H1 (cell line): ENCODE results near the gene SPSB2. TPM values are rescaled to one million over a fixed set of nuclear protein-coding genes. Genes with fewer than 3 reads are reported as not detected.

Experiments used
- CTCF ChIA-PET: fragments of 300-600 bp; sonication (Branson Sonifier 250); formaldehyde crosslinking; loops from one replicate; lab custom pipeline; 2021; ENCODE audit not compliant: partially characterized antibody; lab: Charles Lee
- POLR2A ChIA-PET: fragments of 300-600 bp; sonication (Branson Sonifier 250); formaldehyde crosslinking; loops from one replicate; lab custom pipeline; 2021; ENCODE audit warnings: inconsistent platforms; ENCODE audit not compliant: partially characterized antibody; lab: Charles Lee
- DNase-seq, 2 experiments: peaks; one replicate each; pipeline versions ENCODE4 v3.0.0 to v3.0.0-alpha.2; 2010 to 2022; ENCODE audit warnings: low spot score in 2 of 2, low read depth in 1 of 2, mixed read lengths in 1 of 2
- FAIRE-seq: peaks from 2 replicates; lab custom pipeline; 2011; peaks lifted over from hg19 to GRCh38; lab: Jason Lieb, UNC
- H2AFZ ChIP-seq: 2 replicates; pipeline ENCODE4 v1.8.1; 2012; ENCODE audit warnings: low read length, inconsistent platforms
- H2AK5ac ChIP-seq: 2 replicates; pipeline ENCODE4 v1.6.1; 2013; ENCODE audit warnings: low read depth, low read length
- H2BK120ac ChIP-seq: replicated peaks from 2 replicates; pipeline ENCODE3; 2013; ENCODE audit warnings: low read depth, low read length, inconsistent platforms
- H2BK12ac ChIP-seq: 2 replicates; pipeline ENCODE4 v1.6.1; 2013; ENCODE audit warnings: low read depth, low read length
- H2BK15ac ChIP-seq: 2 replicates; pipeline ENCODE4 v1.6.1; 2013; ENCODE audit warnings: low read length
- H2BK20ac ChIP-seq: 2 replicates; pipeline ENCODE4 v1.6.1; 2013; ENCODE audit warnings: low read length
- H2BK5ac ChIP-seq: 2 replicates; pipeline ENCODE4 v1.6.1; 2013; ENCODE audit warnings: low read depth, low read length
- H3K14ac ChIP-seq: 2 replicates; pipeline ENCODE4 v1.6.1; 2013; ENCODE audit warnings: inconsistent platforms; ENCODE audit not compliant: insufficient read length
- H3K18ac ChIP-seq: 2 replicates; pipeline ENCODE4 v1.6.1; 2013; ENCODE audit warnings: low read length; ENCODE audit errors: extremely low read depth
- H3K23ac ChIP-seq: 2 replicates; pipeline ENCODE4 v1.6.1; 2013; ENCODE audit warnings: inconsistent platforms; ENCODE audit not compliant: insufficient read length
- H3K23me2 ChIP-seq: 2 replicates; pipeline ENCODE4 v1.6.1; 2013; ENCODE audit warnings: low read depth, low read length
- H3K27ac ChIP-seq: 2 replicates; pipeline ENCODE4 v1.6.1; 2011; ENCODE audit warnings: low read depth, low read length, inconsistent platforms
- H3K27me3 ChIP-seq, 4 experiments: replicated peaks in 1 of 4; 1 replicate in 1 of 4; 2 replicates in 3 of 4; pipeline versions ENCODE4 v1.6.1 to v1.8.1; 2011 to 2013; ENCODE audit warnings: low read length in 3 of 4, mild to moderate bottlenecking in 3 of 4, inconsistent platforms in 2 of 4, mixed read lengths in 2 of 4, moderate library complexity in 1 of 4; ENCODE audit not compliant: control insufficient read depth in 3 of 4, insufficient read depth in 3 of 4; ENCODE audit errors: extremely low read depth in 1 of 4
- H3K36me3 ChIP-seq, 4 experiments: 2 replicates each; pipeline versions ENCODE4 v1.6.1 to v1.8.1; 2011 to 2013; ENCODE audit warnings: mild to moderate bottlenecking in 4 of 4, low read length in 3 of 4, moderate library complexity in 2 of 4, control low read depth in 1 of 4, inconsistent platforms in 1 of 4; ENCODE audit not compliant: insufficient read depth in 4 of 4, control insufficient read depth in 2 of 4
- H3K4ac ChIP-seq: replicated peaks from 2 replicates; pipeline ENCODE3; 2013; ENCODE audit warnings: low read length, low read depth, mixed read lengths, inconsistent platforms; ENCODE audit not compliant: insufficient read length
- H3K4me1 ChIP-seq, 4 experiments: replicated peaks in 1 of 4; 1 replicate in 1 of 4; 2 replicates in 3 of 4; pipeline versions ENCODE4 v1.6.1 to v1.8.1; 2011 to 2013; ENCODE audit warnings: low read length in 3 of 4, inconsistent platforms in 2 of 4, mixed read lengths in 1 of 4; ENCODE audit not compliant: insufficient read depth in 4 of 4, control insufficient read depth in 3 of 4
- H3K4me2 ChIP-seq, 2 experiments: 2 replicates each; pipeline versions ENCODE4 v1.6.1 to v1.8.1; 2011 to 2013; ENCODE audit warnings: low read depth in 2 of 2, low read length in 2 of 2, control low read depth in 1 of 2, inconsistent platforms in 1 of 2, mild to moderate bottlenecking in 1 of 2; ENCODE audit not compliant: insufficient read depth in 1 of 2
- H3K4me3 ChIP-seq, 4 experiments: fragments of 200-600, 300-600 bp in 1 of 4; sonication (generic), shearing (Covaris generic), sonication (Bioruptor Twin) in 1 of 4; 2 replicates each; pipeline versions ENCODE4 v1.5.1 to v1.8.1; 2011 to 2016; ENCODE audit warnings: low read length in 4 of 4, low read depth in 3 of 4, control low read depth in 2 of 4, inconsistent platforms in 2 of 4, mild to moderate bottlenecking in 2 of 4, mixed read lengths in 1 of 4, moderate library complexity in 1 of 4; ENCODE audit not compliant: insufficient read depth in 2 of 4; ENCODE audit errors: extremely low read depth in 1 of 4
- H3K56ac ChIP-seq: replicated peaks from 2 replicates; pipeline ENCODE3; 2013; ENCODE audit warnings: low read depth, mild to moderate bottlenecking, mixed read lengths, low read length, inconsistent platforms; ENCODE audit not compliant: insufficient read length
- H3K79me1 ChIP-seq: 2 replicates; pipeline ENCODE4 v1.6.1; 2013; ENCODE audit warnings: low read depth, low read length, control low read depth
- H3K79me2 ChIP-seq, 2 experiments: 2 replicates each; pipeline versions ENCODE4 v1.6.1 to v1.8.1; 2012 to 2013; ENCODE audit warnings: low read length in 2 of 2, mild to moderate bottlenecking in 2 of 2, inconsistent platforms in 1 of 2; ENCODE audit not compliant: insufficient read depth in 2 of 2, control insufficient read depth in 1 of 2
- H3K9ac ChIP-seq, 4 experiments: replicated peaks in 1 of 4; 1 replicate in 1 of 4; 2 replicates in 3 of 4; pipeline versions ENCODE4 v1.6.1 to v1.8.1; 2011 to 2013; ENCODE audit warnings: low read depth in 3 of 4, low read length in 3 of 4, control low read depth in 2 of 4, mild to moderate bottlenecking in 2 of 4, moderate library complexity in 2 of 4, inconsistent platforms in 1 of 4; ENCODE audit errors: extremely low read depth in 1 of 4
- H3K9me3 ChIP-seq, 2 experiments: 2 replicates each; pipeline versions ENCODE4 v1.6.1 to v1.8.1; 2012 to 2013; ENCODE audit warnings: mild to moderate bottlenecking in 2 of 2, moderate library complexity in 2 of 2, control low read depth in 1 of 2, inconsistent platforms in 1 of 2, low read depth in 1 of 2, low read length in 1 of 2, mixed read lengths in 1 of 2; ENCODE audit not compliant: insufficient read depth in 2 of 2
- H4K20me1 ChIP-seq, 2 experiments: replicated peaks in 1 of 2; 2 replicates each; pipeline versions ENCODE3 to v1.8.1; 2011 to 2013; ENCODE audit warnings: inconsistent platforms in 2 of 2, low read length in 2 of 2, mild to moderate bottlenecking in 1 of 2; ENCODE audit not compliant: insufficient read depth in 2 of 2, control insufficient read depth in 1 of 2
- H4K5ac ChIP-seq: 2 replicates; pipeline ENCODE4 v1.6.1; 2013; ENCODE audit warnings: low read length, low read depth, mixed read lengths, inconsistent platforms; ENCODE audit not compliant: insufficient read length
- H4K8ac ChIP-seq: 2 replicates; pipeline ENCODE4 v1.8.0; 2013; ENCODE audit warnings: mild to moderate bottlenecking, moderate library complexity, low read length, inconsistent platforms; ENCODE audit not compliant: insufficient read depth; ENCODE audit errors: extremely low read depth
- H4K91ac ChIP-seq: replicated peaks from 2 replicates; pipeline ENCODE3; 2013; ENCODE audit warnings: low read length, mixed read lengths, inconsistent platforms; ENCODE audit not compliant: insufficient read length
- CEBPB ChIP-seq: IDR thresholded peaks from 2 replicates; pipeline ENCODE4 v1.6.1; 2012; ENCODE audit warnings: low read depth, low read length
- SIRT6 ChIP-seq: IDR thresholded peaks from one replicate; pipeline ENCODE4 v1.7.1; 2012; ENCODE audit warnings: low read length, inconsistent platforms
- WGBS, 2 experiments: shearing (Covaris generic) in 1 of 2; methylation state at CpG; one replicate each; pipeline versions ENCODE4 v1.1.6 to v1.1.7; 2013 to 2015; ENCODE audit warnings: low lambda C conversion rate in 2 of 2, mixed read lengths in 2 of 2, inconsistent platforms in 1 of 2, low coverage in 1 of 2, missing lambda C conversion rate in 1 of 2; ENCODE audit not compliant: insufficient replicate concordance in 2 of 2, insufficient coverage in 1 of 2, insufficient read length in 1 of 2; ENCODE audit errors: extremely low coverage in 1 of 2, missing lambda C conversion rate in 1 of 2; 5-methylcytosine and 5-hydroxymethylcytosine counted together
- polyA plus RNA-seq, 7 experiments: library from polyadenylated mRNA; depleted of rRNA in 3 of 7; stranded (reverse) in 5 of 7; unstranded in 2 of 7; fragments of >200 nt in 5 of 7; fragments of 200-250 nt in 2 of 7; gene quantifications; 1 replicate in 5 of 7; 2 replicates in 1 of 7; 4 replicates in 1 of 7; pipeline versions ENCODE4 v1.2.1 to v1.2.3, GENCODE V29; 2011 to 2013; ENCODE audit warnings: missing spikeins in 2 of 7, mixed read lengths in 2 of 7
- total RNA-seq: library from RNA; stranded (reverse); fragmentation: NEBNext Ultra II Directional; extraction: Animal tissue kit (Norgen Biotek cat#: 25700); gene quantifications from 2 replicates; pipeline ENCODE4 v1.2.1, GENCODE V29; 2021

SPSB2 gene
- total and polyA plus RNA-seq, 2 of the 8 experiments (the other 6 are each of a cell fraction or from before 2014, with no cell fraction given), result 13.0 to 23.2 TPM

GRCh38 chr12:6836851-6837250 lies 36.3 kb downstream of the SPSB2 start:
- no peak overlapping the region for H3K9ac ChIP-seq
- H4K8ac ChIP-seq, result no peak overlapping the region; the same call in 1 of the 2 replicates
- no peak overlapping the region for H3K27ac ChIP-seq
- no peak overlapping the region for H3K56ac ChIP-seq
- no peak overlapping the region for H3K4me3 ChIP-seq
- H3K18ac ChIP-seq, result no peak overlapping the region
- no peak overlapping the region for H3K4me2 ChIP-seq
- H3K23me2 ChIP-seq, result no peaks in the 10 kb centered on the region
- no peak overlapping the region for H2AK5ac ChIP-seq
- H3K4me1 ChIP-seq, result peaks cover 0 to 3% (median 2%) of the 10 kb centered on the region in 4 experiments; a peak in 1 of 7 replicates
- 81% methylated on average over 14 of the region's 16 CpGs; no CpG with 5 or more reads in 1 of the 2 experiments for WGBS, 2 experiments
- H4K20me1 ChIP-seq, result peaks cover 6 to 8% of the 10 kb centered on the region in 2 experiments
- POLR2A ChIA-PET, result interaction anchor here (0.6 to 27.1 kb wide), 6 partner anchors 5 to 258 kb away, joined by 3 to 588 read pairs (median 196); partner anchors contain the start of genes C12orf57, CDCA3, GNB3 and GPR162
- CTCF ChIA-PET, result interaction anchor here (0.6 to 23.7 kb wide), 14 partner anchors 10 to 299 kb away, joined by 3 to 532 read pairs (median 7); partner anchors contain the start of genes CD4, CDCA3, GNB3 and GPR162
- TF ChIP-seq CEBPB, result no peak
- no peak for TF ChIP-seq SIRT6
- H2BK5ac ChIP-seq, result 0 out of 2 replicates have a peak overlapping the region, but pooled peaks have one; percentile 16
- H3K23ac ChIP-seq, result no peak overlapping the region
- H3K79me2 ChIP-seq, result no peaks in the 10 kb centered on the region
- H3K79me1 ChIP-seq, result no peaks in the 10 kb centered on the region
- H3K4ac ChIP-seq, result no peak overlapping the region
- no peaks in the 10 kb centered on the region for H3K27me3 ChIP-seq
- DNase-seq (no peak), FAIRE-seq (no peak)
- no peak overlapping the region for H2BK20ac ChIP-seq
- no peak overlapping the region for H4K5ac ChIP-seq
- H2AFZ ChIP-seq, result no peak overlapping the region
- no peaks in the 10 kb centered on the region for H3K9me3 ChIP-seq
- H2BK15ac ChIP-seq, result no peak overlapping the region
- no peak overlapping the region for H2BK120ac ChIP-seq
- H3K36me3 ChIP-seq, result peaks cover 23 to 56% (median 43%) of the 10 kb centered on the region in 4 experiments
- H4K91ac ChIP-seq, result no peak overlapping the region
- H3K14ac ChIP-seq, result no peak overlapping the region
- H2BK12ac ChIP-seq, result no peak overlapping the region
